Measurements from ENCODE around the gene ANO2.

The ANO2 gene

GRCh38 chr12:5916785-5917290 lies 28.2 kb downstream of the ANO2 start:
- no peak for DNase-seq (ENCODE audit: low read depth, low spot score)

GRCh38 chr12:5915511-5915910 lies 29.5 kb downstream of the ANO2 start:
- no peak for DNase-seq (ENCODE audit: low read depth, low spot score)

- DNase-seq (ENCODE audit: low read depth, low spot score): no peak
Observed at GRCh38 chr12:5914387-5915149, 30.5 kb downstream of the ANO2 start.

GRCh38 chr12:5913387-5913786 lies 31.7 kb downstream of the ANO2 start:
- DNase-seq (ENCODE audit: low read depth, low spot score): no peak

GRCh38 chr12:5912437-5913334 lies 32.4 kb downstream of the ANO2 start:
- DNase-seq (ENCODE audit: low read depth, low spot score): no peak

- no peak for DNase-seq (ENCODE audit: low read depth, low spot score)
Observed at GRCh38 chr12:5912011-5912410, 33.0 kb downstream of the ANO2 start.

- DNase-seq (ENCODE audit: low read depth, low spot score): no peak
Observed at GRCh38 chr12:5910790-5911548, 34.1 kb downstream of the ANO2 start.

GRCh38 chr12:5909560-5909959 lies 35.5 kb downstream of the ANO2 start:
- no peak for DNase-seq (ENCODE audit: low read depth, low spot score)

GRCh38 chr12:5908251-5908650 lies 36.8 kb downstream of the ANO2 start:
- no peak for DNase-seq (ENCODE audit: low read depth, low spot score)

GRCh38 chr12:5907807-5908206 lies 37.3 kb downstream of the ANO2 start:
- no peak for DNase-seq (ENCODE audit: low read depth, low spot score)

GRCh38 chr12:5905757-5906156 lies 39.3 kb downstream of the ANO2 start:
- DNase-seq (ENCODE audit: low read depth, low spot score): no peak

GRCh38 chr12:5904969-5905368 lies 40.1 kb downstream of the ANO2 start:
- no peak for DNase-seq (ENCODE audit: low read depth, low spot score)

GRCh38 chr12:5904441-5904840 lies 40.6 kb downstream of the ANO2 start:
- DNase-seq (ENCODE audit: low read depth, low spot score): no peak

- DNase-seq (ENCODE audit: low read depth, low spot score): no peak
Observed at GRCh38 chr12:5902736-5903135, 42.3 kb downstream of the ANO2 start.

- DNase-seq (ENCODE audit: low read depth, low spot score): no peak
Observed at GRCh38 chr12:5901416-5901815, 43.6 kb downstream of the ANO2 start.

- no peak for DNase-seq (ENCODE audit: low read depth, low spot score)
Observed at GRCh38 chr12:5900533-5901205, 44.4 kb downstream of the ANO2 start.

- DNase-seq (ENCODE audit: low read depth, low spot score): no peak
Observed at GRCh38 chr12:5900076-5900475, 45.0 kb downstream of the ANO2 start.

GRCh38 chr12:5899675-5900074 lies 45.4 kb downstream of the ANO2 start:
- DNase-seq (ENCODE audit: low read depth, low spot score): no peak

- no peak for DNase-seq (ENCODE audit: low read depth, low spot score)
Observed at GRCh38 chr12:5898874-5899273, 46.2 kb downstream of the ANO2 start.

- no peak for DNase-seq (ENCODE audit: low read depth, low spot score)
Observed at GRCh38 chr12:5889381-5890047, 55.5 kb downstream of the ANO2 start.

- no peak for DNase-seq (ENCODE audit: low read depth, low spot score)
Observed at GRCh38 chr12:5888816-5889315, 56.2 kb downstream of the ANO2 start.

All from brain pericyte (primary cell).